Calu3 (cell line): ENCODE results near the gene SMCR8. TPM values are rescaled to one million over a fixed set of nuclear protein-coding genes. Genes with fewer than 3 reads are reported as not detected.

Experiments
- BruUV-seq: library from RNA; stranded (reverse); fragments of 400-500 nt; replicated peaks from 2 replicates; lab custom pipeline; 2021; lab: Mats Ljungman, UMichigan
- CTCF ChIA-PET: fragments of 300-600 bp; sonication (Branson Sonifier 250); formaldehyde crosslinking; loops from one replicate; lab custom pipeline; 2022; ENCODE audit warnings: antibody characterized with exemption; lab: Charles Lee
- DNase-seq: peaks from one replicate; pipeline ENCODE4 v3.0.0; 2022
- H3K27ac Mint-ChIP-seq: one replicate; pipeline ENCODE4 v1.8.0; 2022; ENCODE audit warnings: mixed read lengths; ENCODE audit not compliant: unreplicated experiment
- H3K27me3 Mint-ChIP-seq: one replicate; pipeline ENCODE4 v1.8.0; 2022; ENCODE audit warnings: mixed read lengths; ENCODE audit not compliant: unreplicated experiment
- H3K36me3 Mint-ChIP-seq: one replicate; pipeline ENCODE4 v1.8.0; 2022; ENCODE audit warnings: mild to moderate bottlenecking, moderate library complexity, mixed read lengths; ENCODE audit not compliant: insufficient read depth, unreplicated experiment
- H3K4me1 Mint-ChIP-seq: one replicate; pipeline ENCODE4 v1.8.0; 2022; ENCODE audit warnings: mild to moderate bottlenecking, low read depth, mixed read lengths; ENCODE audit not compliant: unreplicated experiment
- H3K4me3 Mint-ChIP-seq: one replicate; pipeline ENCODE4 v1.8.0; 2022; ENCODE audit warnings: mild to moderate bottlenecking, low read depth, moderate library complexity, mixed read lengths; ENCODE audit not compliant: unreplicated experiment
- H3K9me3 Mint-ChIP-seq: one replicate; pipeline ENCODE4 v1.8.0; 2022; ENCODE audit warnings: low read depth, mixed read lengths; ENCODE audit not compliant: unreplicated experiment
- intact Hi-C: fragments of 100-400 bp; cut with micrococcal nuclease; formaldehyde crosslinking; loops from one replicate; pipeline ENCODE4 v1.10.0; 2022; ENCODE audit not compliant: unreplicated experiment
- total RNA-seq: library from RNA; stranded (reverse); gene quantifications from 2 replicates; pipeline ENCODE4 v1.2.3, GENCODE V29; 2022
- TF ChIP-seq, protein P1 (sequence below): fragments of 200-600 bp; IDR thresholded peaks from one replicate; pipeline ENCODE4 v1.8.0; 2022; ENCODE audit warnings: antibody characterized with exemption; ENCODE audit not compliant: unreplicated experiment

Gene SMCR8
- total RNA-seq, 1 experiment from 2014 or later, result 20.4 TPM

GRCh38 chr17:18326572-18326971, 11.5 kb downstream of the SMCR8 start:
- Mint-ChIP-seq H3K9me3 (no peaks in the 10 kb centered on the region), H3K4me3 (no peak overlapping the region), H3K27ac (no peak overlapping the region), H3K4me1 (no peaks in the 10 kb centered on the region), H3K36me3 (peaks cover 20% of the 10 kb centered on the region), H3K27me3 (no peaks in the 10 kb centered on the region)
- CTCF ChIA-PET, result no interaction called here
- TF ChIP-seq, protein P1, sequence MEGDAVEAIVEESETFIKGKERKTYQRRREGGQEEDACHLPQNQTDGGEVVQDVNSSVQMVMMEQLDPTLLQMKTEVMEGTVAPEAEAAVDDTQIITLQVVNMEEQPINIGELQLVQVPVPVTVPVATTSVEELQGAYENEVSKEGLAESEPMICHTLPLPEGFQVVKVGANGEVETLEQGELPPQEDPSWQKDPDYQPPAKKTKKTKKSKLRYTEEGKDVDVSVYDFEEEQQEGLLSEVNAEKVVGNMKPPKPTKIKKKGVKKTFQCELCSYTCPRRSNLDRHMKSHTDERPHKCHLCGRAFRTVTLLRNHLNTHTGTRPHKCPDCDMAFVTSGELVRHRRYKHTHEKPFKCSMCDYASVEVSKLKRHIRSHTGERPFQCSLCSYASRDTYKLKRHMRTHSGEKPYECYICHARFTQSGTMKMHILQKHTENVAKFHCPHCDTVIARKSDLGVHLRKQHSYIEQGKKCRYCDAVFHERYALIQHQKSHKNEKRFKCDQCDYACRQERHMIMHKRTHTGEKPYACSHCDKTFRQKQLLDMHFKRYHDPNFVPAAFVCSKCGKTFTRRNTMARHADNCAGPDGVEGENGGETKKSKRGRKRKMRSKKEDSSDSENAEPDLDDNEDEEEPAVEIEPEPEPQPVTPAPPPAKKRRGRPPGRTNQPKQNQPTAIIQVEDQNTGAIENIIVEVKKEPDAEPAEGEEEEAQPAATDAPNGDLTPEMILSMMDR, result no peak
- BruUV-seq, result no TSS peak
- intact Hi-C loops, result no loop called here
- DNase-seq, result no peak

DNA sequence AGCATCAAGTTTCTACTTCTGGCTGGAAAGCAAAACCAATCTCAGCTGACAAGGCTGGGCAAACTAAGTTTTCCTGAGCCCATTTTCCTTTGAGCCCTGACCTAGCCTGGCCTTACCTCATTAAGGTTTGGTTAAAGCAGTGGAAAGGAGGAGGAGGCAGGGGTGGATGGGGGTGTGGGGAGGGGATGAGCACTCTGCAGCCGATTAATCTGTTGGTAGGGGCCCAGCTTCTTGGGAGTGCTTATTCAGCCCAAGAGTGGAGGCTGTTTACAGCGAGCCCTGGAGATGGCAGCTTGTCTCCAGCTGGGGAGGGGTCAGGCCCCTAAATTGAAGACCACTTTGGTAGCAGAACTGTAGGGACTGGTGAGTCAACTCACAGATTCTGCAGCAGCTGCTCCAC, 12.0 kb downstream of the SMCR8 start:
- Mint-ChIP-seq H3K9me3 (no peaks in the 10 kb centered on the region), H3K27me3 (no peaks in the 10 kb centered on the region), H3K27ac (no peak overlapping the region), H3K4me1 (no peaks in the 10 kb centered on the region), H3K4me3 (no peak overlapping the region), H3K36me3 (peaks cover 20% of the 10 kb centered on the region)
- TF ChIP-seq, protein P1, result no peak
- intact Hi-C loops, result no loop called here
- no TSS peak for BruUV-seq
- CTCF ChIA-PET, result no interaction called here
- DNase-seq, result no peak

- peaks cover 20% of the 10 kb centered on the region for H3K36me3 Mint-ChIP-seq
- intact Hi-C loops, result no loop called here
Observed at GRCh38 chr17:18327556-18327955, 12.5 kb downstream of the SMCR8 start.

GRCh38 chr17:18328643-18329204, 13.6 kb downstream of the SMCR8 start:
- TF ChIP-seq, protein P1, result no peak
- CTCF ChIA-PET, result no interaction called here
- no peak for DNase-seq
- Mint-ChIP-seq H3K36me3 (peaks cover 10% of the 10 kb centered on the region), H3K27ac (no peak overlapping the region), H3K4me3 (no peak overlapping the region), H3K27me3 (no peaks in the 10 kb centered on the region), H3K9me3 (no peaks in the 10 kb centered on the region), H3K4me1 (no peaks in the 10 kb centered on the region)
- intact Hi-C loops, result no loop called here
- BruUV-seq, result no TSS peak

More at GRCh38 chr17:18327556-18327955, 12.5 kb downstream of the SMCR8 start:
- CTCF ChIA-PET, result no interaction called here
- H3K27me3 Mint-ChIP-seq, result no peaks in the 10 kb centered on the region
- TF ChIP-seq, protein P1, result no peak
- DNase-seq, result no peak
- H3K4me3 Mint-ChIP-seq, result no peak overlapping the region
- H3K9me3 Mint-ChIP-seq, result no peaks in the 10 kb centered on the region
- BruUV-seq, result no TSS peak
- H3K4me1 Mint-ChIP-seq, result no peaks in the 10 kb centered on the region
- no peak overlapping the region for H3K27ac Mint-ChIP-seq
